Tibial artery (tissue), 4 donors: ENCODE data around the gene CTSZ.

Experiments
- DNase-seq, 2 donors: peaks; one replicate each; pipeline ENCODE4 v3.0.0-alpha.2; 2019
- H3K27ac ChIP-seq, 2 donors: fragments of 200-600 bp; sonication (generic) in 1 of 2; 1 replicate in 1 of 2; 2 replicates in 1 of 2; pipeline ENCODE4 v1.5.1; 2018 to 2019; ENCODE audit warnings: mild to moderate bottlenecking in 1 of 2
- H3K27me3 ChIP-seq, 2 donors: fragments of 200-600 bp; sonication (generic) in 1 of 2; one replicate each; pipeline versions ENCODE4 v1.5.1 to v1.6.0; 2016 to 2019
- H3K36me3 ChIP-seq, 3 donors: fragments of 200-600 bp; sonication (generic) in 2 of 3; one replicate each; pipeline ENCODE4 v1.5.1; 2016 to 2019; ENCODE audit warnings: mild to moderate bottlenecking in 2 of 3
- H3K4me1 ChIP-seq, 4 donors: fragments of 200-600 bp; sonication (generic) in 2 of 4; 1 replicate in 3 of 4; 2 replicates in 1 of 4; pipeline ENCODE4 v1.5.1; 2016 to 2019
- H3K4me3 ChIP-seq, 2 donors: fragments of 200-600 bp; sonication (generic) in 1 of 2; 1 replicate in 1 of 2; 2 replicates in 1 of 2; pipeline ENCODE4 v1.5.1; 2018 to 2019; ENCODE audit warnings: mild to moderate bottlenecking in 2 of 2
- H3K9me3 ChIP-seq, 3 donors: fragments of 200-600 bp; sonication (generic) in 1 of 3; one replicate each; pipeline ENCODE4 v1.5.1; 2016 to 2019
- intact Hi-C: fragments of 100-400 bp; cut with DNase I; formaldehyde crosslinking; loops from one replicate; pipeline ENCODE4 v1.15.0; 2023; ENCODE audit warnings: low total_unique reads
- TF ChIP-seq, protein P1 (sequence below), 2 experiments: fragments of 200-600 bp in 1 of 2; fragments of 450-650 bp in 1 of 2; IDR thresholded peaks; one replicate each; pipeline ENCODE4 v1.5.1; 2017 to 2019; ENCODE audit warnings: antibody characterized with exemption in 2 of 2, mild to moderate bottlenecking in 1 of 2, moderate library complexity in 1 of 2

CTSZ gene

DNA sequence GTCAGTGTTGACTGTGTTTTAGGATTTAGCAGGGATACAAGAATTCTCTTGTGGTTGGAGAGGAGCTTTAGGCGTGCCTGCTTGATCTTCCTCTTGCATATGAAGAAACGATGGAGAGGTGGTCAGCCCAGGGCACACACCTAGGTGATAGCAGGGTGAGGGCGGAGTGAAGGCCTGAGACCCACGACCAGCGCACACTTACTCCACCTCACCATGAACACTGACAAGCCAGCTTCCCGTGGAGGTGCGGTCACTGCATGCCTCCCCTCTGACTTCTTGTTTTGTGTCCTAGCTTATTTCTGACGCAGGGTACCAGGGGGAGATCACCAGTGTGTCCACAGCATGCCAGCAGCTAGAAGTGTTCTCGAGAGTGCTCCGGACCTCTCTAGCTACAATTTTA, 17.9 kb downstream of the CTSZ start:
- Histone ChIP-seq H3K36me3 (peaks cover 67 to 82% (median 81%) of the 10 kb centered on the region in 3 donors), H3K4me3 (no peak overlapping the region), H3K4me1 (peaks cover 0 to 12% (median 6%) of the 10 kb centered on the region in 4 donors), H3K9me3 (no peaks in the 10 kb centered on the region), H3K27ac (no peak overlapping the region), H3K27me3 (no peaks in the 10 kb centered on the region)
- TF ChIP-seq, protein P1, sequence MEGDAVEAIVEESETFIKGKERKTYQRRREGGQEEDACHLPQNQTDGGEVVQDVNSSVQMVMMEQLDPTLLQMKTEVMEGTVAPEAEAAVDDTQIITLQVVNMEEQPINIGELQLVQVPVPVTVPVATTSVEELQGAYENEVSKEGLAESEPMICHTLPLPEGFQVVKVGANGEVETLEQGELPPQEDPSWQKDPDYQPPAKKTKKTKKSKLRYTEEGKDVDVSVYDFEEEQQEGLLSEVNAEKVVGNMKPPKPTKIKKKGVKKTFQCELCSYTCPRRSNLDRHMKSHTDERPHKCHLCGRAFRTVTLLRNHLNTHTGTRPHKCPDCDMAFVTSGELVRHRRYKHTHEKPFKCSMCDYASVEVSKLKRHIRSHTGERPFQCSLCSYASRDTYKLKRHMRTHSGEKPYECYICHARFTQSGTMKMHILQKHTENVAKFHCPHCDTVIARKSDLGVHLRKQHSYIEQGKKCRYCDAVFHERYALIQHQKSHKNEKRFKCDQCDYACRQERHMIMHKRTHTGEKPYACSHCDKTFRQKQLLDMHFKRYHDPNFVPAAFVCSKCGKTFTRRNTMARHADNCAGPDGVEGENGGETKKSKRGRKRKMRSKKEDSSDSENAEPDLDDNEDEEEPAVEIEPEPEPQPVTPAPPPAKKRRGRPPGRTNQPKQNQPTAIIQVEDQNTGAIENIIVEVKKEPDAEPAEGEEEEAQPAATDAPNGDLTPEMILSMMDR (IDR thresholded peaks at IDR 0.05) = no peak
- peak in 1 of 2 donors; percentile 41 for DNase-seq
- intact Hi-C loops = no loop called here

DNA sequence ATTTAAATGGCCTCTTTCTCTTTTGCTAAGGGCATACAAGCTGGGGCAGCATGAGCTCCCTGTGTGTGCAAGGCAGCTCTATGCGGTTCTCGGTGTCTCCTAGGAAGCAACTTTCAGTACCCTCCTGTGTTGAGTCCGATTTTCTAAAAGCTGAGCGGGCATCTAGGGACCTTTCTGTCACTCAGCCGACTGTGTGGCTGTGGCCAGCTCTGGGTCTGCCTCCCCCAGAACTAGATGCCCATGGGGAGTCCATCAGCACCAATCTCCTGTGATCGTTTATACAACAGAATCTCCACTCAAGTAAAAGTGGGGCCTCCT, 18.5 kb downstream of the CTSZ start:
- Histone ChIP-seq H3K27me3 (no peaks in the 10 kb centered on the region), H3K27ac (no peak overlapping the region), H3K4me1 (peaks cover 0 to 19% (median 12%) of the 10 kb centered on the region in 4 donors), H3K36me3 (peaks cover 61 to 75% (median 75%) of the 10 kb centered on the region in 3 donors), H3K9me3 (no peaks in the 10 kb centered on the region), H3K4me3 (no peak overlapping the region)
- TF ChIP-seq, protein P1 (IDR thresholded peaks at IDR 0.05) = no peak
- intact Hi-C loops = no loop called here
- peak in 1 of 2 donors; percentile 31 for DNase-seq

DNA sequence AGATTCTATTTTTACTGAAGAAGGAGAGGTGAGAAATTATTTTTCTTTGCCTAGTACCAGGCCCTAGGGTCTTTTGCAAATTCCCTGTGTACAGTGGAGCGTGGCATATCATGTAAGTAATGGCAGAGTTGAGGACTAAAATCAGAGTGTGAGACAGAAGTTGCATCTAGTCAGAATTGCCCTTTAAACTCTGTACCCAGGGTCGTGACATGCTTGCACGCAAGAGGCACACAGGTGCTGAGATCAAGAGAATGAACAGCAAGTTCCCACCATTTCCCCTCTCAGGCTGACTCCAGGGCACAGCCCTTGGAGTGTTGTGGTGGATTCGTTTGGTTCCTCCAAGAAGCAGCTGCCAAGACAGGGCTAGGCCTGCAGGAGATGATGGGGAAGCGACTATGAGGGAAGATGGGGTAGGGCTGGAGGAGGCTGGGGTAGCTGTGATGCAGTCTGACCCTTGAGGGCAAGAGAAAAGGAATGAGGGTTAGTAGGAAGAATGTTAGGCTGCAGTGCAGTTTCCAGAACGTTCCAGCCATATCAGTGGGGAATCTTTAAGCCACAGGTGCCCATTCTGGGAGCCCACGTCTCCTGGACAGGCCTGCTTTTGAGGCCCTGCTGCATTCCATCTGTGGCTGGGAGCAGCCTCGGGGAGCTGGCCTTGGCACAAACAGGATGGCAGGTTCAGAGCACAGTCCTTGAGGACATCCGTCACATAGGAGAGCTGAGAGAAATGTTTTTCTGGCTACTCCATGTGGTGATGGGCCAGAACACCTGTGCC, 19.1 kb downstream of the CTSZ start:
- H3K4me3 ChIP-seq = no peak overlapping the region

DNA sequence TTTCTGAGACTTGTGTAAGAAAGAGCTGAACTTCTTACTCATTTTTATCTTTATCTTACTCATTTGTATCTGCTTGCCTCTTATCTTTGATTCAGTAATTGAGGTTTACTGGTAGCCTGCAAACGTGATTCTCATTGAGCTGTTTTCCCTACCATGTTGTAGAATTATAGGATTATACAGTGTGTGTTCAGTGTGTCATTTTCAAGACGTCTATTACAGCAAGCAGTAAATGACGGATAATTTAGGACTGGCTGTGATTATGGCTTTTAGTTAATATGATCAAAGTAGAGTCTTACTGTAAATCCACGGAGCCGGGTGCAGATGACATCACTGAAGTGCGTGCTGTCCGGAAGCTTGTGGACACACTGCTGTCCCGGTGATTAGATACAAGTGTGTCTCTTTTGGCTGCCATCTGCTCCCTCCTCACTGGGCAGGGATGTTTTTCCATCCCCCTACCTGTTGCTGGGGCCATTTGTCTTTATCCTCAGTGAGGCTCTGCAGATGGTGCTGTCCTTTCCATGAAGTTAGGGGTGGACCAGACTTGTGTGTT, 20.0 kb downstream of the CTSZ start:
- no peak for DNase-seq
- H3K27me3 ChIP-seq = no peaks in the 10 kb centered on the region
- H3K4me1 ChIP-seq = peaks cover 0 to 33% (median 24%) of the 10 kb centered on the region in 4 donors
- TF ChIP-seq, protein P1 (IDR thresholded peaks at IDR 0.05) = no peak
- no peaks in the 10 kb centered on the region for H3K9me3 ChIP-seq
- H3K36me3 ChIP-seq = peaks cover 50 to 61% (median 61%) of the 10 kb centered on the region in 3 donors
- intact Hi-C loops = no loop called here
- no peak overlapping the region for H3K27ac ChIP-seq
- no peak overlapping the region for H3K4me3 ChIP-seq

More for the DNA sequence above, 19.1 kb downstream of the CTSZ start:
- Histone ChIP-seq H3K9me3 (no peaks in the 10 kb centered on the region), H3K27me3 (no peaks in the 10 kb centered on the region), H3K4me1 (peaks cover 0 to 24% (median 15%) of the 10 kb centered on the region in 4 donors), H3K27ac (no peak overlapping the region), H3K36me3 (peaks cover 55 to 71% (median 70%) of the 10 kb centered on the region in 3 donors)
- TF ChIP-seq, protein P1 (IDR thresholded peaks at IDR 0.05) = no peak
- DNase-seq = peak in 1 of 2 donors; percentile 45
- intact Hi-C loops = no loop called here

DNA sequence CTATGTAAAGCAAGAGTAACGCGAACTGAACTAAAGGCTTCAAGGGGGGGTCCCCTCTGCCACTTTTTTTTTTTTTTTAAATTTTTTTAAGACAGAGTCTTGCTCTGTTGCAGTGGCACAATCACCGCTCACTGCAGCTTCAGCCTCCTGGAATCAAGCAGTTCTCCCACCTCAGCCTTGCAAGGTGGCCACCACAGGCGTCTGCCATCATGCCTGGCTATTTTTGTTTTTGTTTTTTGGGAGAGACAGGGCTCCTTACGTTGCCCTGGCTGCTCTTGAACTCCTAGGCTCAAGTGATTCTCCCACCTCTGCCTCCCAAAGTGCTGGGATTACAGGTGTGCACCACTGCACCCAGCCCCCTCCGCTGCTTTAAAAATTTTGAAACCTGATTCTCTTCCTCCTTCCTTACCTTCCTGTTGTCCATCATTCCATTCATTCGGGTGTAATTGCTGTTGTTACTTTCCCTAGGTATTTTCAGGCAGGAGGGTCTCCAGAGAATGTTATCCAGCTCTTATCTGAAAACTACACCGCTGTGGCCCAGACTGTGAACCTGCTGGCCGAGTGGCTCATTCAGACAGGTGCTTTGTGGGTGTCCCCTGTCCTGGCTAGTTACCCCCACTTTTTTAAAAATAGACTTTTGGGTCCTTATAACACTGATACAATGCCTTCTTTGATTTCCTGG, 20.6 kb downstream of the CTSZ start:
- intact Hi-C loops = no loop called here
- Histone ChIP-seq H3K4me1 (peaks cover 0 to 37% (median 26%) of the 10 kb centered on the region in 4 donors), H3K36me3 (peaks cover 44 to 55% (median 55%) of the 10 kb centered on the region in 3 donors), H3K4me3 (no peak overlapping the region), H3K27me3 (no peaks in the 10 kb centered on the region), H3K27ac (no peak overlapping the region), H3K9me3 (no peaks in the 10 kb centered on the region)
- peak in 1 of 2 donors; percentile 20 for DNase-seq
- TF ChIP-seq, protein P1 (IDR thresholded peaks at IDR 0.05) = no peak
